Kidney (tissue), 14 donors: ENCODE measurements around the gene CIRBP. TPM values are rescaled to one million over a fixed set of nuclear protein-coding genes. Genes with fewer than 3 reads are reported as not detected.

Source experiments
- DNase-seq, 5 donors: peaks; one replicate each; pipeline ENCODE4 v3.0.0-alpha.2; 2013 to 2020
- FAIRE-seq: peaks from 2 replicates; lab custom pipeline; 2012; peaks lifted over from hg19 to GRCh38; lab: Jason Lieb, UNC
- H3K27ac ChIP-seq, 2 donors: one replicate each; pipeline ENCODE4 v1.7.0; 2013; ENCODE audit warnings: low read depth in 2 of 2, low read length in 2 of 2, inconsistent platforms in 1 of 2
- H3K27me3 ChIP-seq: one replicate; pipeline ENCODE4 v1.7.1; 2013; ENCODE audit warnings: low read length, inconsistent platforms; ENCODE audit not compliant: control insufficient read depth, insufficient read depth
- H3K36me3 ChIP-seq, 3 donors: one replicate each; pipeline versions ENCODE4 v1.7.0 to v1.7.1; 2013; ENCODE audit warnings: low read length in 3 of 3, control low read depth in 1 of 3, inconsistent platforms in 1 of 3; ENCODE audit not compliant: insufficient read depth in 3 of 3, control insufficient read depth in 2 of 3
- H3K4me1 ChIP-seq, 3 donors: one replicate each; pipeline versions ENCODE4 v1.7.0 to v1.7.1; 2013; ENCODE audit warnings: low read length in 3 of 3, inconsistent platforms in 1 of 3, low read depth in 1 of 3; ENCODE audit not compliant: control insufficient read depth in 2 of 3, insufficient read depth in 2 of 3
- H3K4me3 ChIP-seq, 3 donors: one replicate each; pipeline versions ENCODE4 v1.7.0 to v1.8.1; 2013; ENCODE audit warnings: low read length in 3 of 3, control low read depth in 1 of 3, inconsistent platforms in 1 of 3
- H3K9ac ChIP-seq, 3 donors: one replicate each; pipeline versions ENCODE4 v1.7.0 to v1.7.1; 2013; ENCODE audit warnings: low read length in 3 of 3, control low read depth in 1 of 3, inconsistent platforms in 1 of 3
- H3K9me3 ChIP-seq, 3 donors: one replicate each; pipeline versions ENCODE4 v1.7.0 to v1.7.1; 2013; ENCODE audit warnings: low read length in 3 of 3, control low read depth in 1 of 3, inconsistent platforms in 1 of 3; ENCODE audit not compliant: control insufficient read depth in 2 of 3, insufficient read depth in 1 of 3
- CTCF ChIP-seq: IDR thresholded peaks from 3 replicates; pipeline ENCODE4 v1.5.1; 2012; ENCODE audit warnings: mild to moderate bottlenecking, moderate library complexity, borderline replicate concordance; ENCODE audit not compliant: insufficient read depth; ENCODE audit errors: extremely low read depth
- intact Hi-C: fragments of 100-400 bp; cut with DNase I; formaldehyde crosslinking; loops from one replicate; pipeline ENCODE4 v1.11.1; 2022
- polyA plus RNA-seq: library from polyadenylated mRNA; stranded (reverse); fragments of 350-450 nt; fragmentation: Illumina TruSeq; extraction: RNeasy Lipid Tissue Mini Kit (QIAGEN cat#74804); gene quantifications from one replicate; pipeline ENCODE4 v1.2.3, GENCODE V29; 2014; ENCODE audit warnings: low read depth, low replicate concordance; ENCODE audit not compliant: insufficient read depth
- total RNA-seq: library from RNA; stranded (reverse); fragmentation: NEBNext Ultra II Directional; extraction: Animal tissue kit (Norgen Biotek cat#: 25700); gene quantifications from one replicate; pipeline ENCODE4 v1.2.1, GENCODE V29; 2021
- donor health status: control.
- donor health status: control.
- donor health status: control.
- donor health status: control.
- donor health status: control.
- donor health status: DM: yes; HTN: yes; CAD: no.
- donor health status: Normal renal cell carcinoma (clear cell type).

Gene CIRBP
- total and polyA plus RNA-seq, 2 donors from 2014 or later: 408 to 533 TPM

GRCh38 chr19:1309977-1310852 lies 41.1 kb downstream of the CIRBP start:
- no peak overlapping the region for H3K4me3 ChIP-seq
- no peaks in the 10 kb centered on the region for H3K9me3 ChIP-seq
- intact Hi-C loops: no loop called here
- H3K9ac ChIP-seq: no peak overlapping the region
- no peaks in the 10 kb centered on the region for H3K4me1 ChIP-seq
- FAIRE-seq (no peak), DNase-seq (no peak)
- no peaks in the 10 kb centered on the region for H3K36me3 ChIP-seq
- TF ChIP-seq CTCF: no peak
- H3K27me3 ChIP-seq: no peaks in the 10 kb centered on the region
- H3K27ac ChIP-seq: no peak overlapping the region

- H3K36me3 ChIP-seq: no peaks in the 10 kb centered on the region
- TF ChIP-seq CTCF: no peak
- no peaks in the 10 kb centered on the region for H3K9me3 ChIP-seq
- H3K27me3 ChIP-seq: no peaks in the 10 kb centered on the region
- FAIRE-seq (no peak), DNase-seq (no peak)
- no peaks in the 10 kb centered on the region for H3K4me1 ChIP-seq
- no peak overlapping the region for H3K4me3 ChIP-seq
- intact Hi-C loops: no loop called here
- no peak overlapping the region for H3K9ac ChIP-seq
- no peak overlapping the region for H3K27ac ChIP-seq
These were observed 41.7 kb downstream of the CIRBP start for GRCh38 chr19:1310853-1311180.

GRCh38 chr19:1311543-1312091 lies 42.5 kb downstream of the CIRBP start:
- intact Hi-C loops: no loop called here
- FAIRE-seq: no peak
- DNase-seq: no peak
- Histone ChIP-seq H3K9me3 (no peaks in the 10 kb centered on the region), H3K36me3 (no peaks in the 10 kb centered on the region), H3K27me3 (peaks cover 4% of the 10 kb centered on the region), H3K4me1 (no peaks in the 10 kb centered on the region), H3K27ac (no peak overlapping the region), H3K4me3 (no peak overlapping the region), H3K9ac (no peak overlapping the region)
- no peak for TF ChIP-seq CTCF
